ENCODE data around the gene RAD18. TPM values are rescaled to one million over a fixed set of nuclear protein-coding genes. Genes with fewer than 3 reads are reported as not detected.

Gene RAD18
- total RNA-seq, 2 donors from 2014 or later, result 3.6 to 4.6 TPM

- H3K9me3 ChIP-seq, result no peaks in the 10 kb centered on the region
- no peaks in the 10 kb centered on the region for H3K27me3 ChIP-seq
- no peaks in the 10 kb centered on the region for H3K4me1 ChIP-seq
- no peak for DNase-seq
- H3K36me3 ChIP-seq (replicated peaks in 1 of 2; ENCODE audit: insufficient read depth in 1 of 2, low read depth in 2 of 2), result no peaks in the 10 kb centered on the region
- WGBS, 2 donors, result 77 to 86% methylated on average over 2 of the region's 2 CpGs
- TF ChIP-seq POLR2A (IDR thresholded peaks at IDR 0.05) (no peak), CTCF (IDR thresholded peaks at IDR 0.05) (no peak)
- no peak overlapping the region for H3K4me3 ChIP-seq
- ATAC-seq, result no peak
- H3K27ac ChIP-seq, result no peak overlapping the region
- intact Hi-C loops (cut with DNase I), result no loop called here
Measured at GRCh38 chr3:9007928-9008327, 44.7 kb upstream of the RAD18 start.

GRCh38 chr3:9007213-9007612 lies 43.9 kb upstream of the RAD18 start:
- Histone ChIP-seq H3K36me3 (replicated peaks in 1 of 2; ENCODE audit: insufficient read depth in 1 of 2, low read depth in 2 of 2) (no peaks in the 10 kb centered on the region), H3K4me1 (no peaks in the 10 kb centered on the region), H3K27ac (no peak overlapping the region), H3K27me3 (no peaks in the 10 kb centered on the region), H3K9me3 (no peaks in the 10 kb centered on the region), H3K4me3 (no peak overlapping the region)
- DNase-seq (no peak), ATAC-seq (no peak)
- intact Hi-C loops (cut with DNase I), result no loop called here
- WGBS, 2 donors, result 87% methylated on average over 2 of the region's 2 CpGs
- no peak for TF ChIP-seq CTCF (IDR thresholded peaks at IDR 0.05)
- no peak for TF ChIP-seq POLR2A (IDR thresholded peaks at IDR 0.05)

GRCh38 chr3:9000041-9000440 lies 36.8 kb upstream of the RAD18 start:
- TF ChIP-seq CTCF (IDR thresholded peaks at IDR 0.05) (no peak), POLR2A (IDR thresholded peaks at IDR 0.05) (no peak)
- Histone ChIP-seq H3K36me3 (replicated peaks in 1 of 2; ENCODE audit: insufficient read depth in 1 of 2, low read depth in 2 of 2) (no peaks in the 10 kb centered on the region), H3K9me3 (no peaks in the 10 kb centered on the region), H3K27ac (no peak overlapping the region), H3K4me3 (no peak overlapping the region), H3K4me1 (peaks cover 4% of the 10 kb centered on the region), H3K27me3 (no peaks in the 10 kb centered on the region)
- ATAC-seq (no peak), DNase-seq (no peak)
- intact Hi-C loops (cut with DNase I), result no loop called here

GRCh38 chr3:8997151-8997550 lies 33.9 kb upstream of the RAD18 start:
- no peak for TF ChIP-seq POLR2A (IDR thresholded peaks at IDR 0.05)
- Histone ChIP-seq H3K9me3 (no peaks in the 10 kb centered on the region), H3K27ac (no peak overlapping the region), H3K36me3 (replicated peaks in 1 of 2; ENCODE audit: insufficient read depth in 1 of 2, low read depth in 2 of 2) (no peaks in the 10 kb centered on the region), H3K4me3 (no peak overlapping the region), H3K27me3 (no peaks in the 10 kb centered on the region), H3K4me1 (peaks cover 4% of the 10 kb centered on the region)
- 63 to 64% methylated on average over 3 of the region's 3 CpGs for WGBS, 2 donors
- DNase-seq (no peak), ATAC-seq (no peak)
- intact Hi-C loops (cut with DNase I), result no loop called here

GRCh38 chr3:8996681-8997121 lies 33.4 kb upstream of the RAD18 start:
- 34 to 49% methylated on average over 9 to 12 of the region's 12 CpGs for WGBS, 2 donors
- H3K4me1 ChIP-seq, result peaks cover 4% of the 10 kb centered on the region
- no peak overlapping the region for H3K27ac ChIP-seq
- intact Hi-C loops (cut with DNase I), result no loop called here
- DNase-seq (peak; percentile 33 to 67 (median 56)), ATAC-seq (peak; percentile 75)
- no peaks in the 10 kb centered on the region for H3K27me3 ChIP-seq
- H3K36me3 ChIP-seq (replicated peaks in 1 of 2; ENCODE audit: insufficient read depth in 1 of 2, low read depth in 2 of 2), result no peaks in the 10 kb centered on the region
- TF ChIP-seq POLR2A (IDR thresholded peaks at IDR 0.05), result no peak
- TF ChIP-seq CTCF (IDR thresholded peaks at IDR 0.05), result peak in 2 of 7 experiments; percentile 31 to 34
- H3K9me3 ChIP-seq, result no peaks in the 10 kb centered on the region
- H3K4me3 ChIP-seq, result no peak overlapping the region
